K562 (cell line): Measurements from ENCODE around the gene MRPL58. TPM values are rescaled to one million over a fixed set of nuclear protein-coding genes. Genes with fewer than 3 reads are reported as not detected.

Source experiments
- CBFB ChIP-seq: sonication (generic); formaldehyde crosslinking; IDR thresholded peaks from 2 replicates; pipeline ENCODE4 v1.4.0; 2020; ENCODE audit warnings: mild to moderate bottlenecking, missing genetic modification reagents
- GABPB2 ChIP-seq: fragments of 250-450 bp; sonication (Bioruptor Pico); conservative IDR thresholded peaks from 2 replicates; pipeline ENCODE4 v1.5.1; 2021; ENCODE audit warnings: mild to moderate bottlenecking
- MYBL2 ChIP-seq, 2 experiments: fragments of 450-650 bp in 1 of 2; sonication (generic) in 1 of 2; formaldehyde crosslinking in 1 of 2; IDR thresholded peaks; 2 replicates each; pipeline versions ENCODE4 v1.6.1 to v1.8.1; 2017 to 2022; ENCODE audit warnings: borderline replicate concordance in 1 of 2, inconsistent platforms in 1 of 2, low read depth in 1 of 2, mild to moderate bottlenecking in 1 of 2, missing genetic modification reagents in 1 of 2, moderate library complexity in 1 of 2
- NR0B1 ChIP-seq: fragments of 450-650 bp; IDR thresholded peaks from one replicate; pipeline ENCODE4 v1.6.1; 2018; ENCODE audit warnings: mild to moderate bottlenecking, moderate library complexity; ENCODE audit not compliant: partially characterized antibody
- PURB ChIP-seq: sonication (generic); formaldehyde crosslinking; IDR thresholded peaks from 2 replicates; pipeline ENCODE4 v1.9.0; 2021; ENCODE audit warnings: low read depth, mild to moderate bottlenecking, missing genetic modification reagents
- ZNF280B ChIP-seq: fragments of 250-450 bp; sonication (Bioruptor Pico); IDR thresholded peaks from 2 replicates; pipeline ENCODE4 v1.5.1; 2021; ENCODE audit warnings: mild to moderate bottlenecking
- ZSCAN32 ChIP-seq: fragments of 450-650 bp; formaldehyde crosslinking; IDR thresholded peaks from 2 replicates; pipeline ENCODE4 v1.4.0; 2020; ENCODE audit warnings: mild to moderate bottlenecking, moderate library complexity
- polyA plus RNA-seq, 8 experiments: library from polyadenylated mRNA; depleted of rRNA in 4 of 8; stranded (reverse) in 5 of 8; unstranded in 3 of 8; fragments of >200 nt; fragmentation: Nextera tagmentation in 2 of 8; fragmentation: Illumina TruSeq in 1 of 8; extraction: Ambion mirVana in 2 of 8; extraction: Trizol in 1 of 8; gene quantifications; 2 replicates each; pipeline versions ENCODE4 v1.2.1 to v1.2.3, GENCODE V29; 2011 to 2014; ENCODE audit warnings: inconsistent platforms in 1 of 8, missing spikeins in 1 of 8
- total RNA-seq, 7 experiments: library from RNA; depleted of rRNA in 6 of 7; stranded (reverse); fragments of >200 nt in 6 of 7; fragmentation: Illumina TruSeq in 2 of 7; extraction: Trizol in 2 of 7; gene quantifications; 2 replicates each; pipeline versions ENCODE4 v1.2.1 to v1.2.3, GENCODE V29; 2011 to 2021; ENCODE audit warnings: low replicate concordance in 1 of 7
- TF ChIP-seq, protein P1 (sequence below), 2 experiments: fragments of 200-800 bp in 1 of 2; sonication (Bioruptor generic) in 1 of 2; sonication (generic) in 1 of 2; formaldehyde crosslinking in 1 of 2; IDR thresholded peaks in 1 of 2; conservative IDR thresholded peaks in 1 of 2; 2 replicates each; pipeline versions ENCODE4 v1.5.0 to v1.6.1; 2016 to 2020; ENCODE audit warnings: missing compliant biosample characterization in 1 of 2, missing genetic modification characterization in 1 of 2, missing genetic modification reagents in 1 of 2

The MRPL58 gene
- total and polyA plus RNA-seq, 9 of the 15 experiments (the other 6 are each of a cell fraction or from before 2014, with no cell fraction given) = 30.8 to 107 (median 72.4) TPM

- TF ChIP-seq, protein P1, sequence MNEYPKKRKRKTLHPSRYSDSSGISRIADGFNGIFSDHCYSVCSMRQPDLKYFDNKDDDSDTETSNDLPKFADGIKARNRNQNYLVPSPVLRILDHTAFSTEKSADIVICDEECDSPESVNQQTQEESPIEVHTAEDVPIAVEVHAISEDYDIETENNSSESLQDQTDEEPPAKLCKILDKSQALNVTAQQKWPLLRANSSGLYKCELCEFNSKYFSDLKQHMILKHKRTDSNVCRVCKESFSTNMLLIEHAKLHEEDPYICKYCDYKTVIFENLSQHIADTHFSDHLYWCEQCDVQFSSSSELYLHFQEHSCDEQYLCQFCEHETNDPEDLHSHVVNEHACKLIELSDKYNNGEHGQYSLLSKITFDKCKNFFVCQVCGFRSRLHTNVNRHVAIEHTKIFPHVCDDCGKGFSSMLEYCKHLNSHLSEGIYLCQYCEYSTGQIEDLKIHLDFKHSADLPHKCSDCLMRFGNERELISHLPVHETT (CRISPR knock-in tag; conservative IDR thresholded peaks at IDR 0.05 in 1 of 2, IDR thresholded peaks at IDR 0.05 in 1 of 2) = no peak
- TF ChIP-seq NR0B1 (no peak), ZNF280B (CRISPR knock-in tag) (no peak), ZSCAN32 (CRISPR knock-in tag) (no peak), GABPB2 (CRISPR knock-in tag) (no peak), PURB (CRISPR knock-in tag) (no peak), CBFB (CRISPR knock-in tag) (no peak), MYBL2 (IDR thresholded peaks at IDR 0.05; ENCODE audit: low read depth) (no peak), MYBL2 (CRISPR knock-in tag; IDR thresholded peaks at IDR 0.05; ENCODE audit: borderline replicate concordance) (no peak)
These were observed 32.2 kb downstream of the MRPL58 start (continued) for GRCh38 chr17:75044716-75045115.
